Fibroblast of skin of right quadriceps (primary cell): Measurements from ENCODE around the gene NAALADL1.
"Not testable (repeated sequence)": the region's sequence is repeated elsewhere in the genome, so short reads cannot be mapped to it uniquely, and the experiment has no call there.

Experiments used
- DNase-seq: peaks from one replicate; pipeline ENCODE4 v3.0.0-alpha.2; 2013

Gene NAALADL1

DNA sequence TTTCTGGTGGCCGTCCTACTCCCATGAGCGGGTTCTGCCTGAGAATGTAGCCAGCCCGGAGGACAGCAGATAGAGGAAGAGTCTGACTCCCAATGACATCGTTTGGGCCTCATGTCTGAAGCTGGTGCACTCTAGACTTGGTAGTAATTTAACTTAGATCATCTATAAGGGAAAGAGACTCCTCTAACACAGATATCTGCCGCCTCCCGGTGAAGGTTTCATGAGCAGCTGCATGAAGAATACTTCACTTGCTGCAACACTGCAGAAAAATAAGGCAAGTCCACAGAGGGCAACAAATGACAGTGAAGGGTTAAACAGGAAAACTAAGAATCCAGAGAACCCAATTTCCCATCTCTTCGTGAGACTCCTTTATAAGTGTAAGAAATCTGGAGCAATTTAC lies 50.3 kb downstream of the NAALADL1 start:
- no peak for DNase-seq

DNA sequence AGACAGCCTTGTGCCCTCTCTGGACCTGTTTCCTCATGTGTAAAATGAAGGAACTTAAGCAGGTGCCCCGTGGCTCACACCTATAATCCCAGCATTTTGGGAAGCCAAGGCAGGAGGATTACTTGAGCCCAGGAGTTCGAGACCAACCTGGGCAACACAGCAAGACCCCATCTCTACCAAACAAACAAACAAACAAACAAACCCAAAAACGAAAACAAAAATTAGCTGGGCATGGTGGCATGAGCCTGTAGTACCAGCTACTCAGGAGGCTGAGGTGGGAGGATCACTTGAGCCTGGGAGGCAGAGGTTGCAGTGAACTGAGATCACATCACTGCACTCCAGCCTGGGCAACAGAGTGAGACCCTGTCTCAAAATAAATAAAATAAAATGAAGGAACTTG lies 54.4 kb downstream of the NAALADL1 start:
- not testable (repeated sequence) for DNase-seq

DNA sequence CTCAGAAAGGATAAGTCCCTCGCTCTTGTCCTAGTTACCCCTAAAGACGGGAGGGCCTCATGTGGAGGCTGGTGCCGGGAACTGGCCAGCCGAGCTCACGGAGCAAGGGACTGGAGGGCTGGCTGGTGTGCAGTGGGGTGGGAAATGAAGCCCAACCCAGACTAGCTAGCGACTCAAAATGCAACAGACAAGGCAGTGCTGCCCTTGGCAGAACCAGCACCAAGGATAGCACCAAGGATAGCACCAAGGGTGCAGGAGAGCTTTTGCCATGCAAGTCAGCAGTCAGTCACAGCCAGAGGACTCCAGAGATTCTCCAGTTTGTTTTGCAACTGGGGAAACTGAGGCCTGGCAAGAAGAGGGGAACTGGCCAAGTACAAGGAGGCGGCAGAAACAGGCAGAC lies 55.1 kb downstream of the NAALADL1 start:
- peak; percentile 33 for DNase-seq

DNA sequence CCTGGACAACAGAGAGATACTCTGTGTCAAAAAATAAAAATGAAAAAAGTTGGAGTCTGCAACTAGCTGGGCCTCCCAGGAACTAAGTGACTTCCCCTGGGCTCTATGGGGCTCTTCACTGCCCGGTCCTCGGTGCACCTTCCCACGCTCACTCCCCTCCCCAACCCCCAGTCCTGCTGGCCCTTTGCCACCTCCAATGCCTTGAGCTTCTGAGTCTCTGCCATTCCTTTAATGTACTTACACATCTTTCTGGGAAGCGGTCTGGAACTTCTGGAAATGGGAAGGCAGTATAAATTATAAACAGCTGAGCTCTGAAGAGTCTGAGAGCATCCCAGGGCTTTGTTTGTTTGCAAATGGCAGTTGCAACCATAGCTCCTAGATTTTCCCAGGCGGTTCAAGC lies 55.6 kb downstream of the NAALADL1 start:
- no peak for DNase-seq

DNA sequence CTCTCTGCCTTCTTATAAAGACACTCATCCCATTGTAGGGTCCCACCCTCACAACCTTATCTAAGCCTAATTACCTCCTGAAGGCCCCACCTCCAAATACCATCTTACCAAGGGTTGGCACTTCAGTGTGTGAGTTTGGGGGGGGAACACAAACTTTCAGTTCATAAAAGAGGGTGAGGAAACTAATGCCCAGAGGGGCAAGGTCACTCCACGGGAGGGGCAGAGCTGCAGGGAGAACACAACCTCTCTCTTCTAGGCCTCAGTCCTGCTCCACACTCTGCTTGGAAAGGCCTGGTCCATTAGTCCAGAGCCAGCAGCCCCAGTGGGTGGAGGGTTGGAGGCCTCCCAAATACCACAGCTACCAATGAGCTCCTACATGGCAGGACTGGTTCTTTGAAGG lies 58.9 kb downstream of the NAALADL1 start:
- no peak for DNase-seq

DNA sequence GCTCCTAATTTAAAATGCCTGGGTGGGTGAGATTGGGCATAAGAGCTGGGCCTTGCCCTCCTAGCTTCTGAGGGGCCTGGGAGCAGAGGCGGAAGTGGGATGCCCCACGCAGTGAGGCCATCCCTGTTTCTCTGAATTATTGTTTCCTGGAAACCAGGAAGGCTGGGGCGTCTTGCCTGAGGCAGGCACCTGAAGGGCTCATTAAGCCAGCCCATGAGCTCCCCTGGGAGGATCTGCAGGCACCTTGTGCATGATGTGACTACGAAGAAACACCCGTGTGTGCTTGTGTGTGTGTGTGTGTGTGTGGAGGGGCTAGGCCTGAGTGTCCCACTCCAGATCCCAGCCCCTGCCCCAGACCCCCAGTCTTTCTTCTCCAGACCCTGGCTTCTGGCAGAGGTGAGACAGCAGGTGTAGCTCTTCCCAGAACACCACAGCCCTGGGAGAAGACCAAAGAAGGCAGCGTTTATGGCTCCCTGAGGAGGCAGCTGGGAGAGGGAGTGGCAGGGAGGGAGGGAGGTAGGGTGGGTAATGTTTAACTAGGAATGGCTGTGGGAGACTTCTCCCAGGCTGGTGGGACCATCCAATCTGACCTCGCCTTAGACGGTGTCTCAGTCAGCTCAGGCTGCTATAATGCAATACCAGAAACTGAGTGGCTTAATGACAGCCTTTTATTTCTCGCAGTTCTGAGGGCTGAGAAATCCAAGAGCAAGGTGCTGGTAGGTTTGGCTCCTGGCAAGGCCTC lies 59.5 kb downstream of the NAALADL1 start:
- DNase-seq: no peak

DNA sequence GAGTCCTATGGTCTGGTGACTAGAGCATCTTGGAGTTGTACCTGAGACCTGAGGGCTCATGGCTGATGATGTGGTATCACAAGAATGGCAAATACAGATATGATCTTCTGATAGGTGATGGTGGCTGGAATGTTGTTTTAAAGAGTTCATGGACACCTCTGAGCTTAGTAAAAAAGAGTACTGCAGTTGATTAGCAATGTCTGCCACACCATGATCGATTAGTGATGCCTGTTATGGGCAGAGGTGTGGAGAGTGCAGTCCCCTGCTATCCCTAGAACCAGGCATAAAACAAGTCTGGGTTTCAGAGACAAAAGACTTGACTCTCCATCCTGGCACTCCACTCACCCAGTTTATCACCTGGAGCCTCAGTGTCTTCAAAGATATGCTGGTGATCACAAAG lies 60.2 kb downstream of the NAALADL1 start:
- DNase-seq: no peak

DNA sequence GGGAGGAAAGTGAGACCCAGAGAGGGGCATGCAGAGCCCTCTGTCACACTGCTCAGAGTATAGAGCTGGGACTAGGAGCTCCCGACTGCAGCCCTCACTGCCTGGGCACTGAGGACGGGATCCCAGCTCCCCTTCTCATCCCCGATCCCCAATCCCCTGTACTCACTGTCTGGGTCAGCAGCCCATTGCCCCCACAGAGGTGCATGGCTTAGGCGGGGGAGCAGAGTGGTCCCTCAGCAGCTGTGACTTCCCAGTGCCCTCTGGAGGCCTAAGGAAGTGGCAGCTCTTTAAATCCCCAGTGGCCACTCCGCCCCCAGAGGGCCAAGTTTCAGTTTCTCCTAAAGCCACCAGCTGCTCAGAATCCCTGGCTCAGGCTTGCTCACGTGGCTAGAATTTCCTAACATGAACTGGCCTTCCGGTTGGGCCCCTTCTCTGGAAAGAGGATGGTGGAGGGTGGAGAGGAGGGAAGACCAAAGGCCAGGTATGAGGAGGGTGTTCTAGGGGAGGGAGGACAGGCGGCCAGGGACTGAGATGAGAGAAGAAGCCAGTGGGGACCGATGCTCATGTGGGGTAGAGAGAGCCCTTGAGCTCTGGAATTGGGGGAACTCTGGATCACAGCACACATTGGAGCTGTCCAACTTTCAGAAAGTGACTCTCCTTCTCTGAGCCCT lies 61.5 kb downstream of the NAALADL1 start, which contains the start of gene BATF2:
Gene BATF2, minus strand, starts transcription at position 262 of the 671 bp plus-strand sequence. Its CDS starts 57 bp downstream, at position 205.
- DNase-seq: peak; percentile 54

DNA sequence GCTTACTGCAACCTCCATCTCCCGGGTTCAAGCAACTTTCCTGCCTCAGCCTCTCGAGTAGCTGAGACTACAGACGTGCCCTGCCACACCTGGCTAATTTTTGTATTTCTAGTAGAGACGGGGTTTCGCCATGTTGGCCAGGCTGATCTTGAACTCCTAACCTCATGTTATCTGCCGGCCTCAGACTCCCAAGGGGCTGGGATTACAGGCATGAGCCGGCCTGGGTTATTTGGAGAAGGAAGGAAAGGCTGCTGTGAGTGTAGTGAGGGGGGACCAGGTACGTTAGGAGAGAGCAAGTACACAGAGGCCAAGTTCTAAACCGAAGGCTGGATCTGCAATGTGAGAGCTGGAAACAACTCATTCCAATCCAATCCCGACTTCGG lies 62.0 kb downstream of the NAALADL1 start:
- DNase-seq: no peak
